ENCODE data around the gene AIM2. TPM values are rescaled to one million over a fixed set of nuclear protein-coding genes. Genes with fewer than 3 reads are reported as not detected.

AIM2 gene
- total and polyA plus RNA-seq, 2 of the 13 experiments (the other 11 are each of a cell fraction or from before 2014, with no cell fraction given): not detected

DNA sequence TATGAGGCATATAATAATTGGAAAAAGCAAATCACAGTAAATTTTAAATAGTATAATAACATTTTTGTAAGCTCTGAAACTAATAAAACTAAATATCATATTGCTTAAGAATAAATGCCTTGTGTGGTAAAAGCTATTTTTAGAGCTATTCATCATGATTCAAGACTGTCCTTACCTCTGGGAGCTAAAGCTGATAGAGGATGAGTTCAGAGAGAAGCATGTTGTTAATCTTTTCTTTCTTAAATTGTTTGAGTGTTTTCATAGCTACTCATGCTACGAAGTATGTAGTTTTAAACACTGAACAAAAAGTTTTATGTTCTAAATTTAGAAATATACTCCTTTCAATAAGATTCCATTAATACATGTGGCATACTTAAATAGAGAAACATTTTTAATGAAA, 36.4 kb downstream of the AIM2 start:
- Histone ChIP-seq H3K4me3 (replicated peaks in 1 of 3; ENCODE audit: insufficient read depth in 1 of 3, low read depth in 2 of 3, low read length in 3 of 3) (no peak overlapping the region), H3K9me3 (ENCODE audit: low read length) (no peaks in the 10 kb centered on the region), H3K79me2 (ENCODE audit: insufficient read depth, low read length) (no peaks in the 10 kb centered on the region), H4K20me1 (ENCODE audit: insufficient read depth, low read length) (no peaks in the 10 kb centered on the region), H3K4me2 (ENCODE audit: low read depth, low read length) (no peak overlapping the region), H3K4me1 (ENCODE audit: insufficient read depth, low read length) (no peaks in the 10 kb centered on the region), H2AFZ (ENCODE audit: low read length) (no peak overlapping the region), H3K9ac (ENCODE audit: insufficient read depth, low read depth, low read length) (no peak overlapping the region), H3K27ac (ENCODE audit: extremely low read length, insufficient read depth, low read length) (no peak overlapping the region), H3K36me3 (replicated peaks in 1 of 2; ENCODE audit: control insufficient read depth in 1 of 2, insufficient read depth in 2 of 2, low read length in 2 of 2) (no peaks in the 10 kb centered on the region), H3K27me3 (ENCODE audit: control insufficient read depth in 1 of 2, insufficient read depth in 2 of 2, low read length in 2 of 2) (no peaks in the 10 kb centered on the region)
- TF ChIP-seq, protein P1, sequence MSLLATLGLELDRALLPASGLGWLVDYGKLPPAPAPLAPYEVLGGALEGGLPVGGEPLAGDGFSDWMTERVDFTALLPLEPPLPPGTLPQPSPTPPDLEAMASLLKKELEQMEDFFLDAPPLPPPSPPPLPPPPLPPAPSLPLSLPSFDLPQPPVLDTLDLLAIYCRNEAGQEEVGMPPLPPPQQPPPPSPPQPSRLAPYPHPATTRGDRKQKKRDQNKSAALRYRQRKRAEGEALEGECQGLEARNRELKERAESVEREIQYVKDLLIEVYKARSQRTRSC (CRISPR knock-in tag; IDR thresholded peaks at IDR 0.05; ENCODE audit: low read depth): no peak
- TF ChIP-seq, protein P2, sequence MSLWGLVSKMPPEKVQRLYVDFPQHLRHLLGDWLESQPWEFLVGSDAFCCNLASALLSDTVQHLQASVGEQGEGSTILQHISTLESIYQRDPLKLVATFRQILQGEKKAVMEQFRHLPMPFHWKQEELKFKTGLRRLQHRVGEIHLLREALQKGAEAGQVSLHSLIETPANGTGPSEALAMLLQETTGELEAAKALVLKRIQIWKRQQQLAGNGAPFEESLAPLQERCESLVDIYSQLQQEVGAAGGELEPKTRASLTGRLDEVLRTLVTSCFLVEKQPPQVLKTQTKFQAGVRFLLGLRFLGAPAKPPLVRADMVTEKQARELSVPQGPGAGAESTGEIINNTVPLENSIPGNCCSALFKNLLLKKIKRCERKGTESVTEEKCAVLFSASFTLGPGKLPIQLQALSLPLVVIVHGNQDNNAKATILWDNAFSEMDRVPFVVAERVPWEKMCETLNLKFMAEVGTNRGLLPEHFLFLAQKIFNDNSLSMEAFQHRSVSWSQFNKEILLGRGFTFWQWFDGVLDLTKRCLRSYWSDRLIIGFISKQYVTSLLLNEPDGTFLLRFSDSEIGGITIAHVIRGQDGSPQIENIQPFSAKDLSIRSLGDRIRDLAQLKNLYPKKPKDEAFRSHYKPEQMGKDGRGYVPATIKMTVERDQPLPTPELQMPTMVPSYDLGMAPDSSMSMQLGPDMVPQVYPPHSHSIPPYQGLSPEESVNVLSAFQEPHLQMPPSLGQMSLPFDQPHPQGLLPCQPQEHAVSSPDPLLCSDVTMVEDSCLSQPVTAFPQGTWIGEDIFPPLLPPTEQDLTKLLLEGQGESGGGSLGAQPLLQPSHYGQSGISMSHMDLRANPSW (CRISPR knock-in tag; IDR thresholded peaks at IDR 0.05; ENCODE audit: borderline replicate concordance): no peak
- TF ChIP-seq, protein P3, sequence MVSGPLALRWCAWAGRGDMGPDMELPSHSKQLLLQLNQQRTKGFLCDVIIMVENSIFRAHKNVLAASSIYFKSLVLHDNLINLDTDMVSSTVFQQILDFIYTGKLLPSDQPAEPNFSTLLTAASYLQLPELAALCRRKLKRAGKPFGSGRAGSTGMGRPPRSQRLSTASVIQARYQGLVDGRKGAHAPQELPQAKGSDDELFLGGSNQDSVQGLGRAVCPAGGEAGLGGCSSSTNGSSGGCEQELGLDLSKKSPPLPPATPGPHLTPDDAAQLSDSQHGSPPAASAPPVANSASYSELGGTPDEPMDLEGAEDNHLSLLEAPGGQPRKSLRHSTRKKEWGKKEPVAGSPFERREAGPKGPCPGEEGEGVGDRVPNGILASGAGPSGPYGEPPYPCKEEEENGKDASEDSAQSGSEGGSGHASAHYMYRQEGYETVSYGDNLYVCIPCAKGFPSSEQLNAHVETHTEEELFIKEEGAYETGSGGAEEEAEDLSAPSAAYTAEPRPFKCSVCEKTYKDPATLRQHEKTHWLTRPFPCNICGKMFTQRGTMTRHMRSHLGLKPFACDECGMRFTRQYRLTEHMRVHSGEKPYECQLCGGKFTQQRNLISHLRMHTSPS (CRISPR knock-in tag; IDR thresholded peaks at IDR 0.05; ENCODE audit: low read depth): no peak
- no peak for TF ChIP-seq HNF4G (IDR thresholded peaks at IDR 0.05; ENCODE audit: borderline replicate concordance, low read depth, low read length)
- TF ChIP-seq HNF4G (CRISPR knock-in tag; IDR thresholded peaks at IDR 0.05; ENCODE audit: borderline replicate concordance, low read depth): no peak
- TF ChIP-seq RNF2 (conservative IDR thresholded peaks at IDR 0.05; ENCODE audit: low read depth): no peak
- TF ChIP-seq, protein P4, sequence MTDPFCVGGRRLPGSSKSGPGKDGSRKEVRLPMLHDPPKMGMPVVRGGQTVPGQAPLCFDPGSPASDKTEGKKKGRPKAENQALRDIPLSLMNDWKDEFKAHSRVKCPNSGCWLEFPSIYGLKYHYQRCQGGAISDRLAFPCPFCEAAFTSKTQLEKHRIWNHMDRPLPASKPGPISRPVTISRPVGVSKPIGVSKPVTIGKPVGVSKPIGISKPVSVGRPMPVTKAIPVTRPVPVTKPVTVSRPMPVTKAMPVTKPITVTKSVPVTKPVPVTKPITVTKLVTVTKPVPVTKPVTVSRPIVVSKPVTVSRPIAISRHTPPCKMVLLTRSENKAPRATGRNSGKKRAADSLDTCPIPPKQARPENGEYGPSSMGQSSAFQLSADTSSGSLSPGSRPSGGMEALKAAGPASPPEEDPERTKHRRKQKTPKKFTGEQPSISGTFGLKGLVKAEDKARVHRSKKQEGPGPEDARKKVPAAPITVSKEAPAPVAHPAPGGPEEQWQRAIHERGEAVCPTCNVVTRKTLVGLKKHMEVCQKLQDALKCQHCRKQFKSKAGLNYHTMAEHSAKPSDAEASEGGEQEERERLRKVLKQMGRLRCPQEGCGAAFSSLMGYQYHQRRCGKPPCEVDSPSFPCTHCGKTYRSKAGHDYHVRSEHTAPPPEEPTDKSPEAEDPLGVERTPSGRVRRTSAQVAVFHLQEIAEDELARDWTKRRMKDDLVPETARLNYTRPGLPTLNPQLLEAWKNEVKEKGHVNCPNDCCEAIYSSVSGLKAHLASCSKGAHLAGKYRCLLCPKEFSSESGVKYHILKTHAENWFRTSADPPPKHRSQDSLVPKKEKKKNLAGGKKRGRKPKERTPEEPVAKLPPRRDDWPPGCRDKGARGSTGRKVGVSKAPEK (CRISPR knock-in tag; IDR thresholded peaks at IDR 0.05; ENCODE audit: borderline replicate concordance): no peak
- WGBS (ENCODE audit: low lambda C conversion rate): 0% methylated on average over 1 of the region's 1 CpG
- DNase-seq (ENCODE audit: low spot score) (no peak), FAIRE-seq (no peak), ATAC-seq (no peak)
- ChIA-PET POLR2A (no interaction called here), CTCF (ENCODE audit: low intra/inter-chr PET ratio, low total read pairs) (no interaction called here)
- intact Hi-C loops (cut with micrococcal nuclease; ENCODE audit: unreplicated experiment): no loop called here
- in situ Hi-C loops (cut with HindIII; ENCODE audit: extremely low pct_ligation_motif_present, low pct_unique_long_range_greater_than_20kb): no loop called here
- no TSS peak for BruUV-seq (replicated peaks)
